H1 (cell line): ENCODE results near the gene UBAP1. TPM values are rescaled to one million over a fixed set of nuclear protein-coding genes. Genes with fewer than 3 reads are reported as not detected.

Experiments
- CTCF ChIA-PET: fragments of 300-600 bp; sonication (Branson Sonifier 250); formaldehyde crosslinking; loops from one replicate; lab custom pipeline; 2021; ENCODE audit not compliant: partially characterized antibody; lab: Charles Lee
- POLR2A ChIA-PET: fragments of 300-600 bp; sonication (Branson Sonifier 250); formaldehyde crosslinking; loops from one replicate; lab custom pipeline; 2021; ENCODE audit warnings: inconsistent platforms; ENCODE audit not compliant: partially characterized antibody; lab: Charles Lee
- DNase-seq, 2 experiments: peaks; one replicate each; pipeline versions ENCODE4 v3.0.0 to v3.0.0-alpha.2; 2010 to 2022; ENCODE audit warnings: low spot score in 2 of 2, low read depth in 1 of 2, mixed read lengths in 1 of 2
- FAIRE-seq: peaks from 2 replicates; lab custom pipeline; 2011; peaks lifted over from hg19 to GRCh38; lab: Jason Lieb, UNC
- H2AFZ ChIP-seq: 2 replicates; pipeline ENCODE4 v1.8.1; 2012; ENCODE audit warnings: low read length, inconsistent platforms
- H2AK5ac ChIP-seq: 2 replicates; pipeline ENCODE4 v1.6.1; 2013; ENCODE audit warnings: low read depth, low read length
- H2BK120ac ChIP-seq: replicated peaks from 2 replicates; pipeline ENCODE3; 2013; ENCODE audit warnings: low read depth, low read length, inconsistent platforms
- H2BK12ac ChIP-seq: 2 replicates; pipeline ENCODE4 v1.6.1; 2013; ENCODE audit warnings: low read depth, low read length
- H2BK15ac ChIP-seq: 2 replicates; pipeline ENCODE4 v1.6.1; 2013; ENCODE audit warnings: low read length
- H2BK20ac ChIP-seq: 2 replicates; pipeline ENCODE4 v1.6.1; 2013; ENCODE audit warnings: low read length
- H2BK5ac ChIP-seq: 2 replicates; pipeline ENCODE4 v1.6.1; 2013; ENCODE audit warnings: low read depth, low read length
- H3K14ac ChIP-seq: 2 replicates; pipeline ENCODE4 v1.6.1; 2013; ENCODE audit warnings: inconsistent platforms; ENCODE audit not compliant: insufficient read length
- H3K18ac ChIP-seq: 2 replicates; pipeline ENCODE4 v1.6.1; 2013; ENCODE audit warnings: low read length; ENCODE audit errors: extremely low read depth
- H3K23ac ChIP-seq: 2 replicates; pipeline ENCODE4 v1.6.1; 2013; ENCODE audit warnings: inconsistent platforms; ENCODE audit not compliant: insufficient read length
- H3K23me2 ChIP-seq: 2 replicates; pipeline ENCODE4 v1.6.1; 2013; ENCODE audit warnings: low read depth, low read length
- H3K27ac ChIP-seq: 2 replicates; pipeline ENCODE4 v1.6.1; 2011; ENCODE audit warnings: low read depth, low read length, inconsistent platforms
- H3K27me3 ChIP-seq, 4 experiments: replicated peaks in 1 of 4; 1 replicate in 1 of 4; 2 replicates in 3 of 4; pipeline versions ENCODE4 v1.6.1 to v1.8.1; 2011 to 2013; ENCODE audit warnings: low read length in 3 of 4, mild to moderate bottlenecking in 3 of 4, inconsistent platforms in 2 of 4, mixed read lengths in 2 of 4, moderate library complexity in 1 of 4; ENCODE audit not compliant: control insufficient read depth in 3 of 4, insufficient read depth in 3 of 4; ENCODE audit errors: extremely low read depth in 1 of 4
- H3K36me3 ChIP-seq, 4 experiments: 2 replicates each; pipeline versions ENCODE4 v1.6.1 to v1.8.1; 2011 to 2013; ENCODE audit warnings: mild to moderate bottlenecking in 4 of 4, low read length in 3 of 4, moderate library complexity in 2 of 4, control low read depth in 1 of 4, inconsistent platforms in 1 of 4; ENCODE audit not compliant: insufficient read depth in 4 of 4, control insufficient read depth in 2 of 4
- H3K4ac ChIP-seq: replicated peaks from 2 replicates; pipeline ENCODE3; 2013; ENCODE audit warnings: low read length, low read depth, mixed read lengths, inconsistent platforms; ENCODE audit not compliant: insufficient read length
- H3K4me1 ChIP-seq, 4 experiments: replicated peaks in 1 of 4; 1 replicate in 1 of 4; 2 replicates in 3 of 4; pipeline versions ENCODE4 v1.6.1 to v1.8.1; 2011 to 2013; ENCODE audit warnings: low read length in 3 of 4, inconsistent platforms in 2 of 4, mixed read lengths in 1 of 4; ENCODE audit not compliant: insufficient read depth in 4 of 4, control insufficient read depth in 3 of 4
- H3K4me2 ChIP-seq, 2 experiments: 2 replicates each; pipeline versions ENCODE4 v1.6.1 to v1.8.1; 2011 to 2013; ENCODE audit warnings: low read depth in 2 of 2, low read length in 2 of 2, control low read depth in 1 of 2, inconsistent platforms in 1 of 2, mild to moderate bottlenecking in 1 of 2; ENCODE audit not compliant: insufficient read depth in 1 of 2
- H3K4me3 ChIP-seq, 4 experiments: fragments of 200-600, 300-600 bp in 1 of 4; sonication (generic), shearing (Covaris generic), sonication (Bioruptor Twin) in 1 of 4; 2 replicates each; pipeline versions ENCODE4 v1.5.1 to v1.8.1; 2011 to 2016; ENCODE audit warnings: low read length in 4 of 4, low read depth in 3 of 4, control low read depth in 2 of 4, inconsistent platforms in 2 of 4, mild to moderate bottlenecking in 2 of 4, mixed read lengths in 1 of 4, moderate library complexity in 1 of 4; ENCODE audit not compliant: insufficient read depth in 2 of 4; ENCODE audit errors: extremely low read depth in 1 of 4
- H3K56ac ChIP-seq: replicated peaks from 2 replicates; pipeline ENCODE3; 2013; ENCODE audit warnings: low read depth, mild to moderate bottlenecking, mixed read lengths, low read length, inconsistent platforms; ENCODE audit not compliant: insufficient read length
- H3K79me1 ChIP-seq: 2 replicates; pipeline ENCODE4 v1.6.1; 2013; ENCODE audit warnings: low read depth, low read length, control low read depth
- H3K79me2 ChIP-seq, 2 experiments: 2 replicates each; pipeline versions ENCODE4 v1.6.1 to v1.8.1; 2012 to 2013; ENCODE audit warnings: low read length in 2 of 2, mild to moderate bottlenecking in 2 of 2, inconsistent platforms in 1 of 2; ENCODE audit not compliant: insufficient read depth in 2 of 2, control insufficient read depth in 1 of 2
- H3K9ac ChIP-seq, 4 experiments: replicated peaks in 1 of 4; 1 replicate in 1 of 4; 2 replicates in 3 of 4; pipeline versions ENCODE4 v1.6.1 to v1.8.1; 2011 to 2013; ENCODE audit warnings: low read depth in 3 of 4, low read length in 3 of 4, control low read depth in 2 of 4, mild to moderate bottlenecking in 2 of 4, moderate library complexity in 2 of 4, inconsistent platforms in 1 of 4; ENCODE audit errors: extremely low read depth in 1 of 4
- H3K9me3 ChIP-seq, 2 experiments: 2 replicates each; pipeline versions ENCODE4 v1.6.1 to v1.8.1; 2012 to 2013; ENCODE audit warnings: mild to moderate bottlenecking in 2 of 2, moderate library complexity in 2 of 2, control low read depth in 1 of 2, inconsistent platforms in 1 of 2, low read depth in 1 of 2, low read length in 1 of 2, mixed read lengths in 1 of 2; ENCODE audit not compliant: insufficient read depth in 2 of 2
- H4K20me1 ChIP-seq, 2 experiments: replicated peaks in 1 of 2; 2 replicates each; pipeline versions ENCODE3 to v1.8.1; 2011 to 2013; ENCODE audit warnings: inconsistent platforms in 2 of 2, low read length in 2 of 2, mild to moderate bottlenecking in 1 of 2; ENCODE audit not compliant: insufficient read depth in 2 of 2, control insufficient read depth in 1 of 2
- H4K5ac ChIP-seq: 2 replicates; pipeline ENCODE4 v1.6.1; 2013; ENCODE audit warnings: low read length, low read depth, mixed read lengths, inconsistent platforms; ENCODE audit not compliant: insufficient read length
- H4K8ac ChIP-seq: 2 replicates; pipeline ENCODE4 v1.8.0; 2013; ENCODE audit warnings: mild to moderate bottlenecking, moderate library complexity, low read length, inconsistent platforms; ENCODE audit not compliant: insufficient read depth; ENCODE audit errors: extremely low read depth
- H4K91ac ChIP-seq: replicated peaks from 2 replicates; pipeline ENCODE3; 2013; ENCODE audit warnings: low read length, mixed read lengths, inconsistent platforms; ENCODE audit not compliant: insufficient read length
- BCL11A ChIP-seq, 2 experiments: IDR thresholded peaks; one replicate each; pipeline ENCODE4 v1.6.1; 2011; ENCODE audit warnings: low read depth in 2 of 2, low read length in 2 of 2, mild to moderate bottlenecking in 2 of 2
- BRCA1 ChIP-seq: IDR thresholded peaks from 2 replicates; pipeline ENCODE4 v1.6.1; 2012; ENCODE audit warnings: low read depth, low read length, improper control_type of control experiment
- CBX8 ChIP-seq: fragments of 300-800, 300-1000 bp; sonication (generic); IDR thresholded peaks from 2 replicates; pipeline ENCODE4 v1.7.1; 2016; ENCODE audit warnings: low read depth, low read length, borderline replicate concordance
- HDAC2 ChIP-seq, 2 experiments: fragments of 300-600 bp in 1 of 2; sonication (generic) in 1 of 2; IDR thresholded peaks; 2 replicates each; pipeline ENCODE4 v1.6.1; 2011 to 2012; ENCODE audit warnings: low read depth in 2 of 2, low read length in 2 of 2, mild to moderate bottlenecking in 2 of 2, moderate library complexity in 2 of 2, borderline replicate concordance in 1 of 2, inconsistent platforms in 1 of 2
- JUN ChIP-seq: IDR thresholded peaks from 2 replicates; pipeline ENCODE4 v1.6.1; 2011; ENCODE audit warnings: low read depth, mild to moderate bottlenecking, improper control_type of control experiment, low read length
- KDM4A ChIP-seq: IDR thresholded peaks from one replicate; pipeline ENCODE4 v1.7.1; 2012; ENCODE audit warnings: low read depth, mild to moderate bottlenecking, moderate library complexity, low read length, inconsistent platforms; ENCODE audit not compliant: severe bottlenecking
- MAX ChIP-seq: IDR thresholded peaks from 2 replicates; pipeline ENCODE4 v1.6.1; 2012; ENCODE audit warnings: inconsistent platforms
- NANOG ChIP-seq: IDR thresholded peaks from 2 replicates; pipeline ENCODE4 v1.6.1; 2011; ENCODE audit warnings: low read length, low read depth, mild to moderate bottlenecking, inconsistent platforms; ENCODE audit not compliant: insufficient read depth, poor library complexity, severe bottlenecking
- PHF8 ChIP-seq: fragments of 200-600 bp; sonication (generic); conservative IDR thresholded peaks from 2 replicates; pipeline ENCODE4 v1.7.1; 2012; ENCODE audit warnings: low read depth, mild to moderate bottlenecking, inconsistent platforms, low read length, moderate library complexity
- RAD21 ChIP-seq, 2 experiments: IDR thresholded peaks in 1 of 2; conservative IDR thresholded peaks in 1 of 2; 2 replicates each; pipeline ENCODE4 v1.6.1; 2011; ENCODE audit warnings: low read depth in 2 of 2, low read length in 2 of 2, improper control_type of control experiment in 1 of 2, inconsistent platforms in 1 of 2, mild to moderate bottlenecking in 1 of 2, moderate library complexity in 1 of 2
- TAF1 ChIP-seq: IDR thresholded peaks from 2 replicates; pipeline ENCODE4 v1.6.1; 2011; ENCODE audit warnings: mild to moderate bottlenecking, low read depth, low read length
- TCF12 ChIP-seq: IDR thresholded peaks from 2 replicates; pipeline ENCODE4 v1.6.1; 2011; ENCODE audit warnings: low read depth, mild to moderate bottlenecking, low read length
- YY1 ChIP-seq: IDR thresholded peaks from 2 replicates; pipeline ENCODE4 v1.6.1; 2011; ENCODE audit warnings: low read depth, mild to moderate bottlenecking, low read length
- ZNF274 ChIP-seq: IDR thresholded peaks from 2 replicates; pipeline ENCODE4 v1.7.0; 2012; ENCODE audit warnings: low read length, borderline replicate concordance; ENCODE audit errors: extremely low read depth
- WGBS, 2 experiments: shearing (Covaris generic) in 1 of 2; methylation state at CpG; one replicate each; pipeline versions ENCODE4 v1.1.6 to v1.1.7; 2013 to 2015; ENCODE audit warnings: low lambda C conversion rate in 2 of 2, mixed read lengths in 2 of 2, inconsistent platforms in 1 of 2, low coverage in 1 of 2, missing lambda C conversion rate in 1 of 2; ENCODE audit not compliant: insufficient replicate concordance in 2 of 2, insufficient coverage in 1 of 2, insufficient read length in 1 of 2; ENCODE audit errors: extremely low coverage in 1 of 2, missing lambda C conversion rate in 1 of 2; 5-methylcytosine and 5-hydroxymethylcytosine counted together
- polyA plus RNA-seq, 7 experiments: library from polyadenylated mRNA; depleted of rRNA in 3 of 7; stranded (reverse) in 5 of 7; unstranded in 2 of 7; fragments of >200 nt in 5 of 7; fragments of 200-250 nt in 2 of 7; gene quantifications; 1 replicate in 5 of 7; 2 replicates in 1 of 7; 4 replicates in 1 of 7; pipeline versions ENCODE4 v1.2.1 to v1.2.3, GENCODE V29; 2011 to 2013; ENCODE audit warnings: missing spikeins in 2 of 7, mixed read lengths in 2 of 7
- total RNA-seq: library from RNA; stranded (reverse); fragmentation: NEBNext Ultra II Directional; extraction: Animal tissue kit (Norgen Biotek cat#: 25700); gene quantifications from 2 replicates; pipeline ENCODE4 v1.2.1, GENCODE V29; 2021

UBAP1 gene
- total and polyA plus RNA-seq, 2 of the 8 experiments (the other 6 are each of a cell fraction or from before 2014, with no cell fraction given): 31.3 to 31.4 TPM

DNA sequence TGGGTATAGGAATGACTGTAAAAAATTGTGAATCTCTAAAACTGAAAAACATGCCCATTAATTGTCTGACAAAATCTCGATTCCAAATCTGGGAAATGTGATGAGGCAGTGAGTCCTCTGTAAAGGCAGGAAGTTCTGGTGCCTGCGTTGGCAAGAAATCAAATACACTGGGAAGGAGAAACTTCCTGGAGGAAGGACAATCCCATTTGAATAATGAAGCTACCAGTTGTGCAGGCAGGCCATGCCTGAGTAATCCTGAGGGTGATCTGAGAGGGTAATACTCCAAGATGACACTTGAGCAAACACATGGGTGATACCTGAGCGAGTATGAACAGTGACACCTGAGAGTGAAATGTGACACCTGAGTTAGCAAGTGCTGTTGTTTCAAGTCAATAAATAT is 100.6 kb downstream of the UBAP1 start:
- no peak overlapping the region for H3K14ac ChIP-seq
- no peak overlapping the region for H3K56ac ChIP-seq
- H2BK12ac ChIP-seq: no peak overlapping the region
- 83% methylated on average over 3 of the region's 3 CpGs; no CpG with 5 or more reads in 1 of the 2 experiments for whole genome bisulfite sequencing, 2 experiments
- no peak overlapping the region for H3K27ac ChIP-seq
- ChIA-PET POLR2A (no interaction called here), CTCF (interaction anchor here (1.2 to 1.5 kb wide), 2 partner anchors 24 to 268 kb away, joined by 3 to 4 read pairs; no protein-coding TSS in a partner anchor)
- no peak overlapping the region for H3K4me2 ChIP-seq
- no peak overlapping the region for H2BK120ac ChIP-seq
- no peak overlapping the region for H2AK5ac ChIP-seq
- no peaks in the 10 kb centered on the region for H3K27me3 ChIP-seq
- no peak overlapping the region for H2BK15ac ChIP-seq
- no peaks in the 10 kb centered on the region for H3K9me3 ChIP-seq
- H2BK20ac ChIP-seq: no peak overlapping the region
- no peaks in the 10 kb centered on the region for H3K79me1 ChIP-seq
- no peaks in the 10 kb centered on the region for H3K79me2 ChIP-seq
- H4K91ac ChIP-seq: no peak overlapping the region
- DNase-seq (no peak), FAIRE-seq (no peak)
- no peaks in the 10 kb centered on the region for H4K20me1 ChIP-seq
- no peaks in the 10 kb centered on the region for H3K36me3 ChIP-seq
- H3K18ac ChIP-seq: no peak overlapping the region
- H3K4ac ChIP-seq: no peak overlapping the region
- no peak overlapping the region for H2AFZ ChIP-seq
- H4K8ac ChIP-seq: no peak overlapping the region
- H3K23ac ChIP-seq: no peak overlapping the region
- no peak overlapping the region for H4K5ac ChIP-seq
- no peak overlapping the region for H2BK5ac ChIP-seq
- no peaks in the 10 kb centered on the region for H3K23me2 ChIP-seq
- TF ChIP-seq MAX (no peak), YY1 (no peak), NANOG (no peak), BCL11A (IDR thresholded peaks at IDR 0.05; ENCODE audit: low read depth in 2 of 2, low read length in 2 of 2) (no peak), BRCA1 (no peak), CBX8 (no peak), HDAC2 (IDR thresholded peaks at IDR 0.05; ENCODE audit: borderline replicate concordance in 1 of 2, low read depth in 2 of 2, low read length in 2 of 2) (no peak), RAD21 (IDR thresholded peaks at IDR 0.05 in 1 of 2, conservative IDR thresholded peaks at IDR 0.05 in 1 of 2; ENCODE audit: low read depth in 2 of 2, low read length in 2 of 2) (no peak), KDM4A (no peak), ZNF274 (no peak), TAF1 (no peak), PHF8 (no peak), TCF12 (no peak), JUN (no peak)
- H3K9ac ChIP-seq: no peak overlapping the region
- H3K4me1 ChIP-seq: no peaks in the 10 kb centered on the region
- H3K4me3 ChIP-seq: no peak overlapping the region
